ENCODE measurements around the gene CHI3L1. TPM values are rescaled to one million over a fixed set of nuclear protein-coding genes. Genes with fewer than 3 reads are reported as not detected.

The CHI3L1 gene
- total RNA-seq, 1 experiment from 2014 or later = 0.75 TPM

DNA sequence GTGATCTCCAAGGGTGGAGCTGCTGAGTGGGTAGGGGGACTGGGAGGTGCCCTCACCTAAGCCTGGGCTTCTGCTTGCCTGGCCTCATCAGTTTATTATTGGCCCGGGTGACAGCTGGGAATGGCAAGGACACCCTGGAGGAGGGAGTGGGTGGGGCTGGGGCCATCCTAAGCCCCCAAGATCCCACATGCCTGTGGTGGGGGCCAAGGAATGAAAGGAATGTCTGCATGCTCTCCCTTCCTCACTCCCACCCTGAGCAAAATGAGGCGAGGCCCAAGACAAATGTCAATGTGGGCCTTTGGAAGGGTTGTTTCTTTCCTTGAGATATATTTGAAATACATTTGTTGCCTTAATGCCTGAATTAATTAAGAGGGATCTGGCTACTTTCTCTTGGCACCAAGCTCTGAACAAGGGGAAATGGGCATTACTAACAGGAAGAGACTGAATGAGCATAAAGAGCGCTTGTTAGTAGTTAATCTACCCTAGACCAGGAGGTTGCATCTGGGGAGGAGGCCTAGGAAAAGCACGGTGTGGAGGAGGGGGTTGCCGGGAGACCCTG, 19.7 kb upstream of the CHI3L1 start:
- Mint-ChIP-seq H3K4me1 (ENCODE audit: insufficient read depth, unreplicated experiment) (peaks cover 9% of the 10 kb centered on the region), H3K4me3 (ENCODE audit: unreplicated experiment) (no peak overlapping the region), H3K27me3 (ENCODE audit: insufficient read depth, unreplicated experiment) (peaks cover 11% of the 10 kb centered on the region), H3K9me3 (ENCODE audit: unreplicated experiment) (no peaks in the 10 kb centered on the region), H3K27ac (ENCODE audit: low read depth, unreplicated experiment) (no peak overlapping the region), H3K36me3 (ENCODE audit: insufficient read depth, unreplicated experiment) (no peaks in the 10 kb centered on the region)
- TF ChIP-seq, protein P1, sequence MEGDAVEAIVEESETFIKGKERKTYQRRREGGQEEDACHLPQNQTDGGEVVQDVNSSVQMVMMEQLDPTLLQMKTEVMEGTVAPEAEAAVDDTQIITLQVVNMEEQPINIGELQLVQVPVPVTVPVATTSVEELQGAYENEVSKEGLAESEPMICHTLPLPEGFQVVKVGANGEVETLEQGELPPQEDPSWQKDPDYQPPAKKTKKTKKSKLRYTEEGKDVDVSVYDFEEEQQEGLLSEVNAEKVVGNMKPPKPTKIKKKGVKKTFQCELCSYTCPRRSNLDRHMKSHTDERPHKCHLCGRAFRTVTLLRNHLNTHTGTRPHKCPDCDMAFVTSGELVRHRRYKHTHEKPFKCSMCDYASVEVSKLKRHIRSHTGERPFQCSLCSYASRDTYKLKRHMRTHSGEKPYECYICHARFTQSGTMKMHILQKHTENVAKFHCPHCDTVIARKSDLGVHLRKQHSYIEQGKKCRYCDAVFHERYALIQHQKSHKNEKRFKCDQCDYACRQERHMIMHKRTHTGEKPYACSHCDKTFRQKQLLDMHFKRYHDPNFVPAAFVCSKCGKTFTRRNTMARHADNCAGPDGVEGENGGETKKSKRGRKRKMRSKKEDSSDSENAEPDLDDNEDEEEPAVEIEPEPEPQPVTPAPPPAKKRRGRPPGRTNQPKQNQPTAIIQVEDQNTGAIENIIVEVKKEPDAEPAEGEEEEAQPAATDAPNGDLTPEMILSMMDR (IDR thresholded peaks at IDR 0.05; ENCODE audit: unreplicated experiment) = no peak
- no TSS peak for BruUV-seq (replicated peaks)
- DNase-seq (ENCODE audit: unreplicated experiment) = no peak
- intact Hi-C loops (cut with micrococcal nuclease) = no loop called here
- ChIA-PET CTCF (interaction anchor here (0.6 to 5.8 kb wide), 15 partner anchors 10 to 1011 kb away, joined by 3 to 69 read pairs (median 4); partner anchors contain the start of gene MYBPH), POLR2A (interaction anchor here (1.5 kb wide), 1 partner anchor 199 kb away, joined by 3 read pairs; the partner anchor contains the start of gene TMEM183A)

DNA sequence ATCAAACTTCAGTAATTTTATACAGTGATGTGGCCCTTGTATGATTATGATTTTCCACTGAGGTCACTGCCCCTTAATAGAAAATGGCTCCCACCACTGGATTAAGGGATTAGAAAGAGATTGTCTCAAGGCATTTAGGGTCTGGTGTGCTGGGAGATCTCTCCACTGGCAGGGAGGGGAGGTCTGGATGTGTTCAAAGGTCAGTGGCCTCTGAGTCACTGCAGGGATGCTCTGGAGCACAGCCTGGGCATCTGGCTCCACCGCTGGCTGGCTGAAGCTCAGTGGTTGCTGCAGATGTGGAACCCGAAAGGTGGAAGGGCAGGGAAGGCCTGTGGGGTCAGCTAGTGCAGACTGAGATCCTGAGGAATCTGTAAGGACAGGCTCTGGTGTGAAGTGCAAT, 18.3 kb upstream of the CHI3L1 start:
- Mint-ChIP-seq H3K36me3 (ENCODE audit: insufficient read depth, unreplicated experiment) (no peaks in the 10 kb centered on the region), H3K9me3 (ENCODE audit: unreplicated experiment) (no peaks in the 10 kb centered on the region), H3K4me1 (ENCODE audit: insufficient read depth, unreplicated experiment) (peaks cover 19% of the 10 kb centered on the region), H3K4me3 (ENCODE audit: unreplicated experiment) (no peak overlapping the region), H3K27me3 (ENCODE audit: insufficient read depth, unreplicated experiment) (peaks cover 11% of the 10 kb centered on the region), H3K27ac (ENCODE audit: low read depth, unreplicated experiment) (no peak overlapping the region)
- intact Hi-C loops (cut with micrococcal nuclease) = no loop called here
- CTCF ChIA-PET = interaction anchor here (0.5 to 5.8 kb wide), 4 partner anchors 12 to 251 kb away, joined by 3 to 69 read pairs (median 22); no protein-coding TSS in a partner anchor
- no TSS peak for BruUV-seq (replicated peaks)
- TF ChIP-seq, protein P1 (IDR thresholded peaks at IDR 0.05; ENCODE audit: unreplicated experiment) = no peak
- POLR2A ChIA-PET = no interaction called here
- no peak for DNase-seq (ENCODE audit: unreplicated experiment)

DNA sequence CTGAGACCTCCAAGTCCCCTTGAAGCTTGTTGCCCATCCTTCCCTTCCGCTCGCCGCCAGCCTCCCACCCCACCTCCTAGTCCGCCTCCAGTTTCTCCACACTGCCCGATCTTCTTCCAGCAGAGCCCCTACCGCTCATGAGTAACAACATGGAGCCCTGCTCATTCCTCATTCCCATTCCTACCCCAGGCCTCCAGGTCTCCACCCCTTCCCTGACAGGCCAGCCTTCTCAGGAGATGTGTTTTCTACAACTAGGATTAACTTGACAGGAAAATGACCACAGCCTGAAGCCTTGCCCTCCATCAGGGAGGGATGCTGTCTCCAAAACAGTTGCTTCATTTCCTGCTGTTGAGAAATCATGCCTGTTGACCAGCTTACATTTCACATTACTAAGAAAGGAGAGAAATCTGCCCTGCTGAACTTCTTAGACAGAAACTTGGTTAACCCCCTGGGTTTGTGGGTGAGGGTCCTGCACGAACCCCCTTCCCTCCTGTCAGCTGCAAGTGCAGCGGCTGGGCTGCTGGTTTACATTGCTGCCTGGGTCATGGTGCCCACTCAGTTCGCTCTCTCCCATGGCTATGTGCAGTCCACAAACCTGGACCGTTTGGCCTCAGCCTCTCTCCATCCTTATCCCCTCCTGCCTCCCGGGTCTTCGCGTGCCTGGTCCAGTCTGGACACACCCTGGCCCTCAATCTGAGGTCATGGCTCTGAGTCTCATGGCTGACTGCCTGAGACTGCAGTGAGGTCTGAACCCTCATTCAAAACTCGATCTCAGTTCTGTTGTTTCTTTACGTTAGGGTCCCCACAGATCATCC, 16.1 kb upstream of the CHI3L1 start:
- peaks cover 22% of the 10 kb centered on the region for H3K4me1 Mint-ChIP-seq (ENCODE audit: insufficient read depth, unreplicated experiment)
- H3K36me3 Mint-ChIP-seq (ENCODE audit: insufficient read depth, unreplicated experiment) = no peaks in the 10 kb centered on the region
- TF ChIP-seq, protein P1 (IDR thresholded peaks at IDR 0.05; ENCODE audit: unreplicated experiment) = no peak
- no peak overlapping the region for H3K27ac Mint-ChIP-seq (ENCODE audit: low read depth, unreplicated experiment)
- BruUV-seq (replicated peaks) = no TSS peak
- peak; percentile 97 for DNase-seq (ENCODE audit: unreplicated experiment)
- no peak overlapping the region for H3K4me3 Mint-ChIP-seq (ENCODE audit: unreplicated experiment)
- H3K9me3 Mint-ChIP-seq (ENCODE audit: unreplicated experiment) = no peaks in the 10 kb centered on the region
- peaks cover 7% of the 10 kb centered on the region for H3K27me3 Mint-ChIP-seq (ENCODE audit: insufficient read depth, unreplicated experiment)
- CTCF ChIA-PET = interaction anchor here (0.6 to 8.0 kb wide), 9 partner anchors 14 to 1187 kb away, joined by 3 to 69 read pairs (median 4); no protein-coding TSS in a partner anchor
- POLR2A ChIA-PET = interaction anchor here (0.8 kb wide), 1 partner anchor 12 kb away, joined by 3 read pairs; no protein-coding TSS in a partner anchor
- intact Hi-C loops (cut with micrococcal nuclease) = no loop called here

DNA sequence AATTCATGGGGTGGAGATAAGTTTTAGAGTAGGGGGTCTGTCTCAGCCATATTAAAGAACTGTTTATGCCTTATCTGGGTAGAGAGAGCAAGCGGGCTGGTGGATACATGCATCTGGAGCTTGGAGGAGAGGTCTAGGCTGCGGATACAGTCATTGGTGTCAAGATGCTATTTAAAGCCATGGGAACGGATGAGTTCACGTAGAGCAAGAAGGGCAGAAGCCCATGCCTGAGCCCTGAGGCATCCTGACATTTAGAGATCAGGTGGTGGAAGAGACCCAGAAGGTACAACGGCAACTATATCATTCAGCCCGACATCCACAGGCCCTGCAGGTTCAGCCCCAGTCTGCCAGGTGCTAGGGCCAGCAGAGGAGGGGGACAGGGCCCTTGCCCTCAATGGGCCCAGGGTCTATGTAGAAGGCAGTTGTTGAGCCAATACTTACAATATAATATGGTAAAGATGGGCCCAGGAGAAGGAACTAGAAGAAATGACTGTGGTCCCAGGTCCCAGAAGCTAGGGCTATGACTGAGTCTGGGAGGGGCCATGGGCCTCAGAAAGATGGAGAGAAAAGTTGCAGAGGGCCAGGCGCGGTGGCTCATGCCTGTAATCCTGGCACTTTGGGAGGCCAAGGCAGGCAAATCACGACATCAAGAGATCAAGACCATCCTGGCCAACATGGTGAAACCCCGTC, 15.2 kb upstream of the CHI3L1 start:
- Mint-ChIP-seq H3K36me3 (ENCODE audit: insufficient read depth, unreplicated experiment) (no peaks in the 10 kb centered on the region), H3K9me3 (ENCODE audit: unreplicated experiment) (peaks cover 6% of the 10 kb centered on the region), H3K4me1 (ENCODE audit: insufficient read depth, unreplicated experiment) (peaks cover 22% of the 10 kb centered on the region), H3K27ac (ENCODE audit: low read depth, unreplicated experiment) (no peak overlapping the region), H3K27me3 (ENCODE audit: insufficient read depth, unreplicated experiment) (no peaks in the 10 kb centered on the region), H3K4me3 (ENCODE audit: unreplicated experiment) (no peak overlapping the region)
- DNase-seq (ENCODE audit: unreplicated experiment) = no peak
- BruUV-seq (replicated peaks) = no TSS peak
- ChIA-PET POLR2A (no interaction called here), CTCF (interaction anchor here (0.9 to 8.0 kb wide), 8 partner anchors 12 to 163 kb away, joined by 3 to 69 read pairs (median 34); no protein-coding TSS in a partner anchor)
- intact Hi-C loops (cut with micrococcal nuclease) = no loop called here
- TF ChIP-seq, protein P1 (IDR thresholded peaks at IDR 0.05; ENCODE audit: unreplicated experiment) = no peak

Measured in MCF 10A (cell line).